Neural progenitor cell (in vitro differentiated cells): Measurements from ENCODE around the gene NCKAP1. TPM values are rescaled to one million over a fixed set of nuclear protein-coding genes. Genes with fewer than 3 reads are reported as not detected.

Experiments
- DNase-seq: peaks from one replicate; pipeline ENCODE4 v3.0.0-alpha.2; 2016; ENCODE audit warnings: low spot score
- H2AFZ ChIP-seq: fragments of 200-600 bp; sonication (generic); replicated peaks from 2 replicates; pipeline ENCODE4 v1.6.1; 2016; ENCODE audit warnings: antibody characterized with exemption
- H3F3A ChIP-seq: fragments of 200-600 bp; sonication (generic); 2 replicates; pipeline ENCODE4 v1.6.1; 2016; ENCODE audit warnings: antibody characterized with exemption, low read depth
- H3K27ac ChIP-seq: fragments of 200-600 bp; sonication (generic); 2 replicates; pipeline ENCODE4 v1.5.1; 2016; ENCODE audit warnings: mild to moderate bottlenecking
- H3K27me3 ChIP-seq: fragments of 200-600 bp; sonication (generic); 2 replicates; pipeline ENCODE4 v1.6.1; 2016; ENCODE audit warnings: mild to moderate bottlenecking, moderate library complexity
- H3K36me3 ChIP-seq: fragments of 200-600 bp; sonication (generic); 2 replicates; pipeline ENCODE4 v1.5.1; 2016
- H3K4me1 ChIP-seq: fragments of 200-600 bp; sonication (generic); 2 replicates; pipeline ENCODE4 v1.6.1; 2016; ENCODE audit warnings: mixed run types
- H3K4me2 ChIP-seq: fragments of 200-600 bp; sonication (generic); 2 replicates; pipeline ENCODE4 v1.6.1; 2016
- H3K4me3 ChIP-seq: fragments of 200-600 bp; sonication (generic); 2 replicates; pipeline ENCODE4 v1.5.1; 2016
- H3K79me2 ChIP-seq: fragments of 200-600 bp; sonication (generic); 2 replicates; pipeline ENCODE4 v1.6.1; 2016; ENCODE audit warnings: low read depth
- H3K9ac ChIP-seq: fragments of 200-600 bp; sonication (generic); 2 replicates; pipeline ENCODE4 v1.6.1; 2016
- H3K9me3 ChIP-seq: fragments of 200-600 bp; sonication (generic); 2 replicates; pipeline ENCODE4 v1.5.1; 2016; ENCODE audit warnings: low read depth
- H4K20me1 ChIP-seq: fragments of 200-600 bp; sonication (generic); 2 replicates; pipeline ENCODE4 v1.6.1; 2016; ENCODE audit warnings: low read depth
- H3K27ac Mint-ChIP-seq: 3 replicates; pipeline ENCODE4 v1.8.0; 2021; ENCODE audit warnings: mixed read lengths
- H3K27me3 Mint-ChIP-seq: 2 replicates; pipeline ENCODE4 v1.8.0; 2022; ENCODE audit warnings: low read depth, mild to moderate bottlenecking, inconsistent platforms, moderate library complexity, mixed read lengths; ENCODE audit not compliant: insufficient read depth
- H3K36me3 Mint-ChIP-seq: 3 replicates; pipeline ENCODE4 v1.8.0; 2021; ENCODE audit warnings: mixed read lengths
- H3K4me1 Mint-ChIP-seq: 3 replicates; pipeline ENCODE4 v1.8.0; 2021; ENCODE audit warnings: mixed read lengths
- H3K4me3 Mint-ChIP-seq: 3 replicates; pipeline ENCODE4 v1.8.0; 2021; ENCODE audit warnings: mild to moderate bottlenecking, moderate library complexity, mixed read lengths
- H3K9me3 Mint-ChIP-seq: 3 replicates; pipeline ENCODE4 v1.8.0; 2020; ENCODE audit warnings: mixed read lengths
- CTCF ChIP-seq: fragments of 200-600 bp; sonication (generic); IDR thresholded peaks from 2 replicates; pipeline ENCODE4 v1.5.1; 2017; ENCODE audit warnings: antibody characterized with exemption, mild to moderate bottlenecking
- EZH2 ChIP-seq: fragments of 200-600 bp; sonication (generic); IDR thresholded peaks from 2 replicates; pipeline ENCODE4 v1.6.1; 2017; ENCODE audit warnings: antibody characterized with exemption, mild to moderate bottlenecking, moderate library complexity
- EZH2phosphoT487 ChIP-seq: fragments of 200-600 bp; sonication (generic); IDR thresholded peaks from 2 replicates; pipeline ENCODE4 v1.6.1; 2017; ENCODE audit warnings: antibody characterized with exemption
- small RNA-seq: library from RNA; depleted of rRNA; stranded (forward); fragments of <200 nt; gene quantifications from one replicate; pipeline ENCODE3, GENCODE V24; 2015
- total RNA-seq: library from RNA; depleted of rRNA; stranded (reverse); fragments of >200 nt; gene quantifications from 2 replicates; pipeline ENCODE4 v1.2.3, GENCODE V29; 2015; ENCODE audit warnings: low replicate concordance

NCKAP1 gene
- total RNA-seq, 1 donor from 2014 or later = 164 TPM

DNA sequence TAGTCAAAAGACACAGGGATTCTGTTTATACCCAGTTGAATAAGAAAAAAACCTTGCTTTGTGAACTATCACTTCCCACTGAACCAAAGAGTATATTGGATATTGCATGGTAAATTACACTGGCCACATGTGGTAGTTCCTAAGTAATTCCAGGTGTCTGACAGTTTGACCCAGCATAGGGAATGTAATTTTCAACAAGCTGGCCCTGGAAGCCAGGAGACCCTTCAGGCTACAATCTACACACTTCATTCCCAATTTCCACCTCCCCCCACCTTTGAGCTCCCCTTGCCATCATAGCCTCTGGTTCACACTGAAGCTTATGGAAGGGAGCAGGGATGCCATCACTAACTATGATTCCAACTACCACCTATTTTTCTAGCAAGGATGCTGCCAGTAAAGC, 174.6 kb downstream of the NCKAP1 start:
- Mint-ChIP-seq H3K27me3 (peaks cover 6% of the 10 kb centered on the region), H3K9me3 (no peaks in the 10 kb centered on the region), H3K27ac (no peak overlapping the region), H3K4me3 (peak overlapping the region; percentile 88), H3K36me3 (peaks cover 3% of the 10 kb centered on the region), H3K4me1 (peaks cover 48% of the 10 kb centered on the region)
- Histone ChIP-seq H3F3A (peaks cover 30% of the 10 kb centered on the region), H3K27me3 (no peaks in the 10 kb centered on the region), H3K4me1 (peaks cover 40% of the 10 kb centered on the region), H3K79me2 (peaks cover 77% of the 10 kb centered on the region), H3K4me2 (peak overlapping the region; percentile 84), H3K9me3 (no peaks in the 10 kb centered on the region), H3K9ac (no peak overlapping the region), H3K36me3 (no peaks in the 10 kb centered on the region), H4K20me1 (peaks cover 20% of the 10 kb centered on the region), H2AFZ (no peak overlapping the region), H3K27ac (no peak overlapping the region), H3K4me3 (peak overlapping the region; percentile 66)
- TF ChIP-seq CTCF = no peak
- DNase-seq = no peak

- no peak overlapping the region for H2AFZ ChIP-seq
- Mint-ChIP-seq H3K4me3 (no peak overlapping the region), H3K4me1 (peaks cover 35% of the 10 kb centered on the region), H3K27me3 (peaks cover 4% of the 10 kb centered on the region), H3K27ac (no peak overlapping the region), H3K36me3 (peaks cover 9% of the 10 kb centered on the region), H3K9me3 (peaks cover 4% of the 10 kb centered on the region)
- H3K4me3 ChIP-seq = no peak overlapping the region
- H4K20me1 ChIP-seq = peaks cover 20% of the 10 kb centered on the region
- H3K4me1 ChIP-seq = peaks cover 27% of the 10 kb centered on the region
- H3K4me2 ChIP-seq = no peak overlapping the region
- H3K27ac ChIP-seq = no peak overlapping the region
- peaks cover 14% of the 10 kb centered on the region for H3F3A ChIP-seq
- no peaks in the 10 kb centered on the region for H3K9me3 ChIP-seq
- no peak for TF ChIP-seq EZH2
- no peak for TF ChIP-seq CTCF
- TF ChIP-seq EZH2phosphoT487 = no peak
- peaks cover 10% of the 10 kb centered on the region for H3K36me3 ChIP-seq
- H3K27me3 ChIP-seq = no peaks in the 10 kb centered on the region
- no peak overlapping the region for H3K9ac ChIP-seq
- no peak for DNase-seq
- H3K79me2 ChIP-seq = peaks cover 92% of the 10 kb centered on the region
Measured at GRCh38 chr2:182862091-182862490, 176.2 kb downstream of the NCKAP1 start.

GRCh38 chr2:182860858-182861257, 177.4 kb downstream of the NCKAP1 start:
- Histone ChIP-seq H3K9me3 (no peaks in the 10 kb centered on the region), H3F3A (peaks cover 2% of the 10 kb centered on the region), H3K9ac (no peak overlapping the region), H2AFZ (no peak overlapping the region), H3K4me3 (no peak overlapping the region), H3K27me3 (no peaks in the 10 kb centered on the region), H3K4me2 (no peak overlapping the region), H3K27ac (no peak overlapping the region), H4K20me1 (peaks cover 20% of the 10 kb centered on the region), H3K79me2 (peaks cover 99% of the 10 kb centered on the region), H3K4me1 (peaks cover 27% of the 10 kb centered on the region), H3K36me3 (peaks cover 16% of the 10 kb centered on the region)
- peaks cover 15% of the 10 kb centered on the region for H3K36me3 Mint-ChIP-seq
- TF ChIP-seq EZH2phosphoT487 = no peak
- no peak for TF ChIP-seq EZH2
- no peak for TF ChIP-seq CTCF
- H3K4me1 Mint-ChIP-seq = peaks cover 27% of the 10 kb centered on the region
- no peak overlapping the region for H3K27ac Mint-ChIP-seq
- no peak for DNase-seq
- H3K9me3 Mint-ChIP-seq = peaks cover 9% of the 10 kb centered on the region
- peaks cover 3% of the 10 kb centered on the region for H3K27me3 Mint-ChIP-seq
- no peak overlapping the region for H3K4me3 Mint-ChIP-seq

Small RNA genes lying within 50 kb of the gene (small RNA-seq; reads per million reads assigned to genes)
- not detected for gene RF00019
- gene RF00599 = not detected
- not detected for gene RNU6-1122P

Other genes with a start within 250 kb of the NCKAP1 start
- 69.0 and 72.8 TPM in 2 replicates for gene FRZB, start 171.8 kb downstream of the NCKAP1 start, total RNA-seq
- 3.5 and 6.7 TPM in 2 replicates for gene DUSP19, start 40.3 kb upstream of the NCKAP1 start, total RNA-seq
- gene NUP35, start 86.0 kb upstream of the NCKAP1 start, total RNA-seq = 32.9 and 53.3 TPM in 2 replicates